Measurements from ENCODE around the gene WDR76.
A peak's percentile ranks its signal among the peaks of the same experiment; 100 is the strongest.

Gene WDR76

GRCh38 chr15:43793647-43794046, 33.2 kb upstream of the WDR76 start:
- H3K9me3 ChIP-seq (ENCODE audit: insufficient read depth, low read length, severe bottlenecking) = no peaks in the 10 kb centered on the region
- H3K4me2 ChIP-seq (ENCODE audit: insufficient read depth, low read length) = peak overlapping the region; percentile 71
- no peak for TF ChIP-seq EZH2 (IDR thresholded peaks at IDR 0.05; ENCODE audit: borderline replicate concordance, low read depth, low read length, severe bottlenecking)
- TF ChIP-seq, protein P1, sequence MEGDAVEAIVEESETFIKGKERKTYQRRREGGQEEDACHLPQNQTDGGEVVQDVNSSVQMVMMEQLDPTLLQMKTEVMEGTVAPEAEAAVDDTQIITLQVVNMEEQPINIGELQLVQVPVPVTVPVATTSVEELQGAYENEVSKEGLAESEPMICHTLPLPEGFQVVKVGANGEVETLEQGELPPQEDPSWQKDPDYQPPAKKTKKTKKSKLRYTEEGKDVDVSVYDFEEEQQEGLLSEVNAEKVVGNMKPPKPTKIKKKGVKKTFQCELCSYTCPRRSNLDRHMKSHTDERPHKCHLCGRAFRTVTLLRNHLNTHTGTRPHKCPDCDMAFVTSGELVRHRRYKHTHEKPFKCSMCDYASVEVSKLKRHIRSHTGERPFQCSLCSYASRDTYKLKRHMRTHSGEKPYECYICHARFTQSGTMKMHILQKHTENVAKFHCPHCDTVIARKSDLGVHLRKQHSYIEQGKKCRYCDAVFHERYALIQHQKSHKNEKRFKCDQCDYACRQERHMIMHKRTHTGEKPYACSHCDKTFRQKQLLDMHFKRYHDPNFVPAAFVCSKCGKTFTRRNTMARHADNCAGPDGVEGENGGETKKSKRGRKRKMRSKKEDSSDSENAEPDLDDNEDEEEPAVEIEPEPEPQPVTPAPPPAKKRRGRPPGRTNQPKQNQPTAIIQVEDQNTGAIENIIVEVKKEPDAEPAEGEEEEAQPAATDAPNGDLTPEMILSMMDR (IDR thresholded peaks at IDR 0.05; ENCODE audit: borderline replicate concordance, extremely low read depth, low read length, poor library complexity, severe bottlenecking) = no peak
- peak overlapping the region; percentile 99; the same call in 1 of the 2 replicates for H3K27ac ChIP-seq (ENCODE audit: low read length)
- peaks cover 54% of the 10 kb centered on the region for H3K36me3 ChIP-seq (ENCODE audit: insufficient read depth, low read length)
- peak overlapping the region in 1 of 2 experiments; percentile 99; a peak in 2 of 4 replicates for H3K4me3 ChIP-seq (ENCODE audit: low read depth in 1 of 2, low read length in 2 of 2)
- peaks cover 37% of the 10 kb centered on the region for H4K20me1 ChIP-seq (ENCODE audit: insufficient read depth, low read length)
- peaks cover 34% of the 10 kb centered on the region for H3K4me1 ChIP-seq (ENCODE audit: insufficient read depth, low read length)
- peaks cover 36% of the 10 kb centered on the region for H3K79me2 ChIP-seq (ENCODE audit: insufficient read depth, low read length)
- H3K9ac ChIP-seq (ENCODE audit: low read depth, low read length) = peak overlapping the region; percentile 100
- DNase-seq (no peak), ATAC-seq (ENCODE audit: insufficient read depth, low read depth) (no peak)
- H2AFZ ChIP-seq (ENCODE audit: low read depth, low read length) = no peak overlapping the region
- no peaks in the 10 kb centered on the region for H3K27me3 ChIP-seq (ENCODE audit: insufficient read depth, low read length, poor library complexity)

- Histone ChIP-seq H3K27ac (ENCODE audit: low read length) (no peak overlapping the region), H3K4me3 (ENCODE audit: low read depth in 1 of 2, low read length in 2 of 2) (no peak overlapping the region), H3K27me3 (ENCODE audit: insufficient read depth, low read length, poor library complexity) (no peaks in the 10 kb centered on the region), H3K9ac (ENCODE audit: low read depth, low read length) (no peak overlapping the region), H3K4me2 (ENCODE audit: insufficient read depth, low read length) (peak overlapping the region; percentile 71; the same call in 1 of the 2 replicates), H3K4me1 (ENCODE audit: insufficient read depth, low read length) (peaks cover 34% of the 10 kb centered on the region), H2AFZ (ENCODE audit: low read depth, low read length) (no peak overlapping the region), H3K79me2 (ENCODE audit: insufficient read depth, low read length) (peaks cover 36% of the 10 kb centered on the region), H3K9me3 (ENCODE audit: insufficient read depth, low read length, severe bottlenecking) (no peaks in the 10 kb centered on the region), H3K36me3 (ENCODE audit: insufficient read depth, low read length) (peaks cover 62% of the 10 kb centered on the region), H4K20me1 (ENCODE audit: insufficient read depth, low read length) (peaks cover 37% of the 10 kb centered on the region)
- ATAC-seq (ENCODE audit: insufficient read depth, low read depth) (no peak), DNase-seq (no peak)
- TF ChIP-seq, protein P1 (IDR thresholded peaks at IDR 0.05; ENCODE audit: borderline replicate concordance, extremely low read depth, low read length, poor library complexity, severe bottlenecking) = no peak
- TF ChIP-seq EZH2 (IDR thresholded peaks at IDR 0.05; ENCODE audit: borderline replicate concordance, low read depth, low read length, severe bottlenecking) = no peak
Observed at GRCh38 chr15:43794269-43795037, 32.3 kb upstream of the WDR76 start.

DNA sequence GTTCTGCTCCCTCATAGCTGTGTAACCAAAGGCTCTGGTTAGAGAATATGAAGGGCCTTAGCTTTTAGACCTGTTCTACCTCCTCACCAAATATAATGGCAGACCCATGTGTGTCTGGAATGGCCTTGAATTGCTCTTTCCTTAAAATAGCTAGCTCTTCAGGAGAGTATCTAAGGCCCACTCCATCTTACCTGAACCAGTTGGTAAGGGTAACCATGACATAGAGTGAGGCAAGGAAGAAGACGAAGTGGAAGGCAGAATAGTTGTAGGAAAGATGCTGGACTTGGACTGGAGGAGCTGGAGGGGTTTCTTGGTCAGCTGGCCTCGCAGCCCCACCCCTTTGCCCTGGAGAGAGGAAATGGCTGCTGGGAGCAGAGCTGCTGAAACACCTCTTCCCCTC, 31.6 kb upstream of the WDR76 start:
- no peak for TF ChIP-seq EZH2 (IDR thresholded peaks at IDR 0.05; ENCODE audit: borderline replicate concordance, low read depth, low read length, severe bottlenecking)
- TF ChIP-seq, protein P1 (IDR thresholded peaks at IDR 0.05; ENCODE audit: borderline replicate concordance, extremely low read depth, low read length, poor library complexity, severe bottlenecking) = no peak
- Histone ChIP-seq H3K27ac (ENCODE audit: low read length) (no peak overlapping the region), H3K9me3 (ENCODE audit: insufficient read depth, low read length, severe bottlenecking) (no peaks in the 10 kb centered on the region), H3K36me3 (ENCODE audit: insufficient read depth, low read length) (peaks cover 69% of the 10 kb centered on the region), H3K4me3 (ENCODE audit: low read depth in 1 of 2, low read length in 2 of 2) (no peak overlapping the region), H3K27me3 (ENCODE audit: insufficient read depth, low read length, poor library complexity) (no peaks in the 10 kb centered on the region), H3K4me2 (ENCODE audit: insufficient read depth, low read length) (no peak overlapping the region), H3K4me1 (ENCODE audit: insufficient read depth, low read length) (peaks cover 41% of the 10 kb centered on the region), H3K79me2 (ENCODE audit: insufficient read depth, low read length) (peaks cover 36% of the 10 kb centered on the region), H2AFZ (ENCODE audit: low read depth, low read length) (no peak overlapping the region), H3K9ac (ENCODE audit: low read depth, low read length) (no peak overlapping the region), H4K20me1 (ENCODE audit: insufficient read depth, low read length) (peaks cover 37% of the 10 kb centered on the region)
- ATAC-seq (ENCODE audit: insufficient read depth, low read depth) (no peak), DNase-seq (no peak)

Data from DND-41 (cell line).